ENCODE data around the gene SLC4A7.

DNA sequence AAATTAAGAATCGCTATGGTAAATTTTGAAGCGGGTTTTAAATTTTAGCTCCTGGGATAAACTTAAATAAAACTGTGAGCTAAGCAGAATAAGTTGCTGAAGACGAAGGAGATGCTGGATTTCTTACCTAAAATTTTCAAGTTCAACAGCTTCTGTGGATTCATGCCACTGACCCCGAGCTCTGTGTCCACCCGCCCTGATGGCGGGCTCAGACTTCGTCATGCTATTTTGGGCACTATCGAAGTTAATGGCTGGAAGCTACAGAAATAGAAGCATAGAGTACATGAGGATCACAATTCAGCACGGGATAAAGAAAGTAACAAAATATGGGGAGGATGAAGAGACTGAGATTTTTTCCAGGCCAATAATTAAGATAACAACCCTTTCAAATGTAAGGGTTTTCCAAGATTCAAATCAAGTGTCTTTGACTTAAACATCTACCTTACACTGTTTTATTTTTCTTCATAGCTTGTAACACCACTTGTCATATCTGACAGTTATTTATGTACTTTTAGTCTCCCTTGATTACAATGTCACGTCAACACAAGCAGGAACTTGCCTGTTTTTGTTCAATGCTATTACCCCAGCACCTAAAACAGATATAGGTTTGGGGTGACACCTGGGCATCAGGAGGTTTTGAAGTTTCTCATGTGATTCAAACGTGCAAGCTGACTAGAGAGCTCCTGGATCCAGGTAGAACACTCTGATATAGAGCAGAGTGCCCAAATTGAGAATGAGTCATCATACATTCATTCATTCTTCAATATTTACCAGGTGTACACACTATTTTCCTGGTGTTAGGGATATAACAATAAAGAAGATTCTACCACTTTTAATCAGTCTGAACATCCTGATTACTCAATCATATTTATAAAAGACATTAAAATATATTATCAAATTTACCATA lies 138.0 kb downstream of the SLC4A7 start:
- TF ChIP-seq YY1 (tag by site-specific recombination; IDR thresholded peaks at IDR 0.05) = no peak
- TF ChIP-seq, protein P1, sequence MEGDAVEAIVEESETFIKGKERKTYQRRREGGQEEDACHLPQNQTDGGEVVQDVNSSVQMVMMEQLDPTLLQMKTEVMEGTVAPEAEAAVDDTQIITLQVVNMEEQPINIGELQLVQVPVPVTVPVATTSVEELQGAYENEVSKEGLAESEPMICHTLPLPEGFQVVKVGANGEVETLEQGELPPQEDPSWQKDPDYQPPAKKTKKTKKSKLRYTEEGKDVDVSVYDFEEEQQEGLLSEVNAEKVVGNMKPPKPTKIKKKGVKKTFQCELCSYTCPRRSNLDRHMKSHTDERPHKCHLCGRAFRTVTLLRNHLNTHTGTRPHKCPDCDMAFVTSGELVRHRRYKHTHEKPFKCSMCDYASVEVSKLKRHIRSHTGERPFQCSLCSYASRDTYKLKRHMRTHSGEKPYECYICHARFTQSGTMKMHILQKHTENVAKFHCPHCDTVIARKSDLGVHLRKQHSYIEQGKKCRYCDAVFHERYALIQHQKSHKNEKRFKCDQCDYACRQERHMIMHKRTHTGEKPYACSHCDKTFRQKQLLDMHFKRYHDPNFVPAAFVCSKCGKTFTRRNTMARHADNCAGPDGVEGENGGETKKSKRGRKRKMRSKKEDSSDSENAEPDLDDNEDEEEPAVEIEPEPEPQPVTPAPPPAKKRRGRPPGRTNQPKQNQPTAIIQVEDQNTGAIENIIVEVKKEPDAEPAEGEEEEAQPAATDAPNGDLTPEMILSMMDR (tag by site-specific recombination; IDR thresholded peaks at IDR 0.05) = no peak
- TF ChIP-seq ZFP3 (tag by site-specific recombination; IDR thresholded peaks at IDR 0.05; ENCODE audit: low read depth) = no peak
- no peak for TF ChIP-seq KLF16 (tag by site-specific recombination; IDR thresholded peaks at IDR 0.05)
- no peak for TF ChIP-seq KLF8 (tag by site-specific recombination; IDR thresholded peaks at IDR 0.05)
- TF ChIP-seq TCF7L2 (IDR thresholded peaks at IDR 0.05; ENCODE audit: borderline replicate concordance, low read depth, low read length) = no peak
- no peak for TF ChIP-seq GLIS2 (tag by site-specific recombination; IDR thresholded peaks at IDR 0.05)
- TF ChIP-seq ZBTB7A (tag by site-specific recombination; IDR thresholded peaks at IDR 0.05; ENCODE audit: low read depth) = no peak
- TF ChIP-seq, protein P2, sequence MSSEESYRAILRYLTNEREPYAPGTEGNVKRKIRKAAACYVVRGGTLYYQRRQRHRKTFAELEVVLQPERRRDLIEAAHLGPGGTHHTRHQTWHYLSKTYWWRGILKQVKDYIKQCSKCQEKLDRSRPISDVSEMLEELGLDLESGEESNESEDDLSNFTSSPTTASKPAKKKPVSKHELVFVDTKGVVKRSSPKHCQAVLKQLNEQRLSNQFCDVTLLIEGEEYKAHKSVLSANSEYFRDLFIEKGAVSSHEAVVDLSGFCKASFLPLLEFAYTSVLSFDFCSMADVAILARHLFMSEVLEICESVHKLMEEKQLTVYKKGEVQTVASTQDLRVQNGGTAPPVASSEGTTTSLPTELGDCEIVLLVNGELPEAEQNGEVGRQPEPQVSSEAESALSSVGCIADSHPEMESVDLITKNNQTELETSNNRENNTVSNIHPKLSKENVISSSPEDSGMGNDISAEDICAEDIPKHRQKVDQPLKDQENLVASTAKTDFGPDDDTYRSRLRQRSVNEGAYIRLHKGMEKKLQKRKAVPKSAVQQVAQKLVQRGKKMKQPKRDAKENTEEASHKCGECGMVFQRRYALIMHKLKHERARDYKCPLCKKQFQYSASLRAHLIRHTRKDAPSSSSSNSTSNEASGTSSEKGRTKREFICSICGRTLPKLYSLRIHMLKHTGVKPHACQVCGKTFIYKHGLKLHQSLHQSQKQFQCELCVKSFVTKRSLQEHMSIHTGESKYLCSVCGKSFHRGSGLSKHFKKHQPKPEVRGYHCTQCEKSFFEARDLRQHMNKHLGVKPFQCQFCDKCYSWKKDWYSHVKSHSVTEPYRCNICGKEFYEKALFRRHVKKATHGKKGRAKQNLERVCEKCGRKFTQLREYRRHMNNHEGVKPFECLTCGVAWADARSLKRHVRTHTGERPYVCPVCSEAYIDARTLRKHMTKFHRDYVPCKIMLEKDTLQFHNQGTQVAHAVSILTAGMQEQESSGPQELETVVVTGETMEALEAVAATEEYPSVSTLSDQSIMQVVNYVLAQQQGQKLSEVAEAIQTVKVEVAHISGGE (tag by site-specific recombination; conservative IDR thresholded peaks at IDR 0.05; ENCODE audit: low read depth) = no peak
- TF ChIP-seq PRDM1 (tag by site-specific recombination; IDR thresholded peaks at IDR 0.05) = no peak
- no peak for TF ChIP-seq ZNF514 (tag by site-specific recombination; IDR thresholded peaks at IDR 0.05)
- no peak for TF ChIP-seq MZF1 (tag by site-specific recombination; IDR thresholded peaks at IDR 0.05; ENCODE audit: borderline replicate concordance)
